HG02759 (cell line): ENCODE results near the gene PNMT.
"Not testable (repeated sequence)": the region's sequence is repeated elsewhere in the genome, so short reads cannot be mapped to it uniquely, and the experiment has no call there.

ENCODE experiments used
- ATAC-seq: cut with Tn5 transposase; IDR thresholded peaks from one replicate; pipeline ENCODE4 v1.9.1; 2021; ENCODE audit warnings: mild to moderate bottlenecking, moderate library complexity; ENCODE audit not compliant: unreplicated experiment

Gene PNMT

GRCh38 chr17:39687101-39687545 is 18.9 kb downstream of the PNMT start:
- no peak for ATAC-seq

GRCh38 chr17:39687546-39688474 is 19.6 kb downstream of the PNMT start, which contains the start of gene PGAP3:
PGAP3 (minus strand) TSS chr17:39688057; CDS start chr17:39688014, 43 bp downstream.
- peak; percentile 94 for ATAC-seq

GRCh38 chr17:39688475-39688835 is 20.2 kb downstream of the PNMT start:
- no peak for ATAC-seq

GRCh38 chr17:39688945-39689344 is 20.7 kb downstream of the PNMT start:
- no peak for ATAC-seq

GRCh38 chr17:39694593-39694992 is 26.3 kb downstream of the PNMT start:
- ATAC-seq = no peak

- no peak for ATAC-seq
These were observed 26.8 kb downstream of the PNMT start for GRCh38 chr17:39695089-39695474.

- ATAC-seq = no peak
These were observed 28.5 kb downstream of the PNMT start for GRCh38 chr17:39696731-39697130.

GRCh38 chr17:39697961-39698360 is 29.7 kb downstream of the PNMT start:
- no peak for ATAC-seq

GRCh38 chr17:39699157-39699817 is 31.0 kb downstream of the PNMT start:
- not testable (repeated sequence) for ATAC-seq

- ATAC-seq = no peak
These were observed 31.5 kb downstream of the PNMT start, which contains the start of gene ERBB2 for GRCh38 chr17:39699818-39700147. ERBB2 (plus strand) TSS chr17:39700064; CDS start chr17:39700239, 175 bp downstream.

- no peak for ATAC-seq
These were observed 32.1 kb downstream of the PNMT start for GRCh38 chr17:39700148-39700987.

GRCh38 chr17:39701012-39701783 is 32.9 kb downstream of the PNMT start:
- no peak for ATAC-seq

GRCh38 chr17:39701784-39702422 is 33.6 kb downstream of the PNMT start:
- no peak for ATAC-seq

- ATAC-seq = no peak
These were observed 34.9 kb downstream of the PNMT start for GRCh38 chr17:39702901-39703893.

GRCh38 chr17:39703913-39704312 is 35.7 kb downstream of the PNMT start:
- no peak for ATAC-seq

- no peak for ATAC-seq
These were observed 36.7 kb downstream of the PNMT start for GRCh38 chr17:39704821-39705551.

- ATAC-seq = no peak
These were observed 37.6 kb downstream of the PNMT start for GRCh38 chr17:39705786-39706348.

GRCh38 chr17:39706383-39706782 is 38.1 kb downstream of the PNMT start:
- no peak for ATAC-seq
